Activated naive CD8-positive, alpha-beta T cell treated with anti-CD3 and anti-CD28 coated beads, Interleukin-2, amount 50 U/mL, for 24 hours (primary cell): ENCODE results near the gene RAPGEF3.

Experiments used
- ATAC-seq: fragments of 150-1000 bp; cut with Tn5 transposase; one replicate; pipeline ENCODE4 v1.10.0; 2021
- DNase-seq: peaks from one replicate; pipeline ENCODE4 v3.0.0; 2021
- H3K27ac Mint-ChIP-seq: one replicate; pipeline ENCODE4 v1.8.0; 2021; ENCODE audit warnings: mild to moderate bottlenecking, mixed read lengths
- H3K27me3 Mint-ChIP-seq: one replicate; pipeline ENCODE4 v1.8.0; 2021; ENCODE audit warnings: mixed read lengths
- H3K36me3 Mint-ChIP-seq: one replicate; pipeline ENCODE4 v1.8.0; 2021; ENCODE audit warnings: low read depth, mixed read lengths
- H3K4me1 Mint-ChIP-seq: one replicate; pipeline ENCODE4 v1.8.0; 2021; ENCODE audit warnings: mixed read lengths
- H3K4me3 Mint-ChIP-seq: one replicate; pipeline ENCODE4 v1.8.0; 2021; ENCODE audit warnings: mild to moderate bottlenecking, moderate library complexity, mixed read lengths
- H3K9me3 Mint-ChIP-seq: one replicate; pipeline ENCODE4 v1.8.0; 2021; ENCODE audit warnings: mixed read lengths

RAPGEF3 gene

DNA sequence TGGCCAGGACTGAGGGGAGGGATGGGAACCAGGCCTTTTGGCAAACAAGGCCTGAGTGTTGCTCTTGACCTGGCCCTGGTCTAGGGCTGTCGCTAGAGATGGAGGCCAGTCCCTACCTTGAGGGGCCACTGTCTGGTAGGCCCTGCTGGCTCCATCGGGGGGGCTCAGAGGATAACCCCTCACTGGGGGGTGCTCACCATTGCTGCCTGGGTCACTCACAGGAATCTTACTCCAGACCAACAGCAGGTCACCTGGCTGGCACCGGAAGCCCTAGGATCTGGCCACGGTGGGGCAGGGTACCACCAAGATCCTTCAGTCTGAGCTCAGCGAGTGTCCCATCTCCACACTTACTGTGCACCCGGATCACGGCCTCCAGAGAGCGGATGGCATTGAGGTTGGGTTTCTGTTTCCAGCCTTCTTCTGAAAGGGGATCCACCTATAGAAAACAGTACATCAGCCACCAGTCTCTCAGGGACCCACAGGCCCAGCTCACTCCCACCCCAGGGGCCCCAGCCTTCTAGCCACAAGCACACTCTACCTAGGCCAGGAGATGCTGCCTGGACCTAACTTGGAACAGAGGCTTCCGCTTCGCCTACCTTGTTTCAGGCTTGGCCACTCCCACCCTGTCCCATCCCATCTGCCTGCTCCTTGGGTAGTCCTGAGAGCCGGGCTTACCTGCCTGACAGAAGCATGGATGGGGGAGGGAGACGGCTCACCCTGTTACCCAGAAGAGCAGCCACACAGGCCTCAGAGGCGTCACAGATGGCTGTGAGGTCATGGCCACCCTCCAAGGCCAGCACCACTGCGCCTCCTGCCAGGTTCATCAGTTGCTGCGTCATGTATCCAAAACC lies 26.6 kb upstream of the RAPGEF3 start:
- Mint-ChIP-seq H3K4me1 (peaks cover 32% of the 10 kb centered on the region), H3K36me3 (peaks cover 58% of the 10 kb centered on the region), H3K27ac (peak overlapping the region; percentile 87), H3K9me3 (no peaks in the 10 kb centered on the region), H3K27me3 (no peaks in the 10 kb centered on the region), H3K4me3 (no peak overlapping the region)
- ATAC-seq: no peak
- no peak for DNase-seq

DNA sequence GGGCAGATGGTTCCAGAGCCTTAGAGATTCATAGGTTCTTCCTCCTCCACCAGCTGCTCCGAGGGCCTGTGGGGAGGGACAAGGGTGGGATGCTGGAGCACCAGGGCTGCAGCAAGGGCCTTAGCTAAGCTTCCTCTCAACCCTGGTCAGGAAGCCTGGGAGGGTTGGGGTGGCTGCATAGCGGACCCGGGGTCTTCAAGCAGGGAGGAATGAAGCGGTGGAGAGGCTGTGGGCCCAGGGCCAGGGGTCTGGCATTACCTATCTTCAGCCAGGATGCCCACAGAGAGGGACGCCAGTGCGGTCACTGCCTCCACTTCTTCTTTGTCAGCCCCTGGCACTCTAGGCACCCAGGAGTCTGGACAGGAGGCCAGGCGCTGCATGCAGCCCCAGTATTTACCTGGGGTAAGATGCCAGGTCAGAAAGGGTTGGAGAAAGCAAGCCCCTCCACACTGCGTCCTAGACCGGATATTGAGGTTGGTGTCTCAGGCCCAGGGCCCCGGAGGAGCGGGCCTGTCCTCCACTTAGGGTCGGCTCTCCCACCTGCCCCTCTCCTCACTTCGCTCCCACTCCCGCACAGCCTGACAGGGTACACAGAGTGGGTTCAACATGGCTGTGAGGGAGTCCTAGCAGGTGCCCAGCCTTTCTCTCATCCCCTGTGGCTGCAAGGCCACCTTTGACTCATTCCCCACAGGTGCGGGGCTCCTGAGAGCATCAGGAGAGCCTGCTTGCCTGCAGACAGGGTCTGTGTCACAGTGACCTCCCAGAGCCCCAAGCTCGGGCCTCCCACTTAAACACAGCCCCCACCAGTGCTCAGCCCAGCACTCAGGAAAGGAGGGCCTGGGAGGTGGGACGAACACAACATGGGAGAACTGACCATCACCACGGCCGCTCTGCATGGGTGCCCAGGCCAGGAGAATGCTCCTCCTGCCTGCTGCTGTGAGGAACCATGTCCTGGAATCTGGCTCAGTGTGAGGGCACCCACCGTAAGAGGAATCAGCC lies 25.4 kb upstream of the RAPGEF3 start:
- Mint-ChIP-seq H3K36me3 (peaks cover 52% of the 10 kb centered on the region), H3K27ac (peak overlapping the region; percentile 71), H3K4me1 (peaks cover 34% of the 10 kb centered on the region), H3K27me3 (no peaks in the 10 kb centered on the region), H3K9me3 (no peaks in the 10 kb centered on the region), H3K4me3 (no peak overlapping the region)
- DNase-seq (no peak), ATAC-seq (no peak)

DNA sequence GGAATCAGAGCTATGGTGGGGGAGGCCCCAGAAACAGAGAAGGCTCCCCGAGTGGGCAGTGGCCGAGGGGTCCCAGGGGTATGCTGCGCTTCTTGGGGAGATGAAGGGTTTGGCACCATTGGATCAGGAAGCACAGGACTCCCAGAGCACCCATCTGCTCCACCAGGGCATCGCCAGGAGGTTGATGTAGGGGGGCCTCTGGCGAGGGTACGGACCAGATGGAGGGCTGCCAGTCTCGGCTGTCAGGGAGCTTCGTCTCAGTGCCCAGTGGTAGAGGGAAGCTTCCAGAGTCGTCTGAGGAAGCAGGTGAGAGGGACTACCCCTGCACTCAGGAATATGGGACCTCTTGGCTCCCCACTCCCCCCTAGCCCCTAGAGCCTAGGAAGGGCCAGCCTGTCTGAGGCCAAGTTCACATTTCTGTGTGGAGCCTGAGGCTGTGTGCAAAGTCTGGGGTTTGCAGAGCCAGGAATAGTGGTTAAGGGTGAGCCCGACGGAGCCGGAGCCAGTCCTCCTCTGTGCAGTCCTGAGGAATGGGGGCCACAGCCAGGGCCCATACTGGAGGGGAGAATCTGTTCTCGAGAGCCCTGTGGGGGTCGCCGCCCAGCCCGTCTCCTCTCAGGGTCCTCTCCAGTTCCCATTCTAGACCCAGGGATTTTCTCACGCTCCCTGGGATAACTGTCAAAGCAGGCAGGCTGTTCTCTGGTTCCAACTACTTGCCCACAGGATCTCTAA lies 24.5 kb upstream of the RAPGEF3 start:
- no peak overlapping the region for H3K4me3 Mint-ChIP-seq
- H3K27me3 Mint-ChIP-seq: no peaks in the 10 kb centered on the region
- peaks cover 38% of the 10 kb centered on the region for H3K4me1 Mint-ChIP-seq
- no peak overlapping the region for H3K27ac Mint-ChIP-seq
- no peak for DNase-seq
- ATAC-seq: no peak
- no peaks in the 10 kb centered on the region for H3K9me3 Mint-ChIP-seq
- H3K36me3 Mint-ChIP-seq: peaks cover 43% of the 10 kb centered on the region

GRCh38 chr12:47782372-47782770 lies 23.7 kb upstream of the RAPGEF3 start:
- Mint-ChIP-seq H3K27me3 (no peaks in the 10 kb centered on the region), H3K4me1 (peaks cover 30% of the 10 kb centered on the region), H3K9me3 (no peaks in the 10 kb centered on the region), H3K36me3 (peaks cover 35% of the 10 kb centered on the region), H3K27ac (no peak overlapping the region), H3K4me3 (no peak overlapping the region)
- ATAC-seq (no peak), DNase-seq (no peak)

GRCh38 chr12:47781479-47782371 lies 23.0 kb upstream of the RAPGEF3 start:
- Mint-ChIP-seq H3K4me3 (no peak overlapping the region), H3K9me3 (no peaks in the 10 kb centered on the region), H3K27me3 (no peaks in the 10 kb centered on the region), H3K27ac (peak overlapping the region; percentile 44), H3K4me1 (peaks cover 26% of the 10 kb centered on the region), H3K36me3 (peaks cover 28% of the 10 kb centered on the region)
- DNase-seq: no peak
- no peak for ATAC-seq

DNA sequence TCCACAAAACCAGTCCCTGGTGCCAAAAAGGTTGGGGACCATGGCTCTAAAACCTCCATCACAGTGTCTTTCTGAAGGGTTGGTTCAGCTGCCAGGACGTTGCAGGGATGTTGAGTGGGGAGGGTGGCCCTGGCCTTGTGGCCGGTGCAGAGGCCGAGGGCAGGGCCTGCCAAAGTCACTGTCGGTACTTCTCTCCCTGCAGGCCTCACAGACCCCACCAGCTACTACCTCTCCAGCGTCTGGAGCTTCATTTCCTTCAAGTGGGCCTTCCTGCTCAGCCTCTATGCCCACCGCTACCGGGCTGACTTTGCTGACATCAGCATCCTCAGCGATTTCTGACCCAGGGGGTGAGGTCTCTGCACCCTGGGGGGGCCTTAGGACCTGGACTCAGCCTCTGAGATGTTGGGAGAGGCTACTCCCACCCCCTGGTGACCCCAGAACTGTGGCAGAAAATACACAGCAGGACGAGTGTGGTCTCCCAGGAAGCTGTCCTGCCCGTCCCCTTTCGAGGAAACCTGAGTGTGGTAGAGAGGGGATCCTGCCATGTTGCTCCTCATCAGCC lies 21.3 kb upstream of the RAPGEF3 start:
- H3K9me3 Mint-ChIP-seq: no peaks in the 10 kb centered on the region
- H3K4me3 Mint-ChIP-seq: no peak overlapping the region
- ATAC-seq (peak; percentile 9), DNase-seq (no peak)
- H3K36me3 Mint-ChIP-seq: peaks cover 14% of the 10 kb centered on the region
- H3K4me1 Mint-ChIP-seq: peaks cover 25% of the 10 kb centered on the region
- no peak overlapping the region for H3K27ac Mint-ChIP-seq
- H3K27me3 Mint-ChIP-seq: no peaks in the 10 kb centered on the region

DNA sequence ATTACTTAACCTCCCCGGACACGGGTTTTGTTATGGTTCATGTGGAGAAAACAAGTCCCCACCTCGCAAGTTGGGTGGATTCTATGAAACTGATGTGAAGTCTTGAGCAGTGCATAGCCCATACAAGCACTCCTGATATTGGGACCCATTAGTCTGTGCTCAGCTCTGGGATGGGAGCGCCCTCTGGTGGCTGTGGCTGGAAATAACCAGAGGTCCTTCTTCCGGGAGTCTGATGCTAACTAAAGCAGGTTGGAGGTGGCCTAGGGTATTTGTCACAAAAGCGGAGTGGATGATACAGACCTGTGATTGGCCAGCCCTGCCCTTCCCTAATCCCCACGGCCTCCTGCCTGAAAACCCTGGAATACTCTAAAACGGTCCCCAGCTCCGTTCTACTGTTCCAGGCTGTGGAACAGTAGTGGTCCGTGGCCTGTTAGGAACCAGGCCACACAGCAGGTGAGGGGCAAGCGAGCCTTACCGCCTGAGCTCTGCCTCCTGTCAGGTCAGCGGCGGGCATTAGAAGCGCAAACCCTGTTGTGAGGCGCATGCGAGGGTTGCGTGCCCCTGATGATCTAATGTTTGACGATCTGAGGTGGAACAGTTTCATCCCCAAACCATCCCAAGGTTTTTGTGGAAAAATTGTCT lies 20.7 kb upstream of the RAPGEF3 start:
- ATAC-seq: peak; percentile 80
- peak; percentile 94 for DNase-seq
- no peak overlapping the region for H3K4me3 Mint-ChIP-seq
- H3K4me1 Mint-ChIP-seq: peaks cover 30% of the 10 kb centered on the region
- H3K36me3 Mint-ChIP-seq: peaks cover 8% of the 10 kb centered on the region
- H3K9me3 Mint-ChIP-seq: no peaks in the 10 kb centered on the region
- H3K27me3 Mint-ChIP-seq: no peaks in the 10 kb centered on the region
- no peak overlapping the region for H3K27ac Mint-ChIP-seq

DNA sequence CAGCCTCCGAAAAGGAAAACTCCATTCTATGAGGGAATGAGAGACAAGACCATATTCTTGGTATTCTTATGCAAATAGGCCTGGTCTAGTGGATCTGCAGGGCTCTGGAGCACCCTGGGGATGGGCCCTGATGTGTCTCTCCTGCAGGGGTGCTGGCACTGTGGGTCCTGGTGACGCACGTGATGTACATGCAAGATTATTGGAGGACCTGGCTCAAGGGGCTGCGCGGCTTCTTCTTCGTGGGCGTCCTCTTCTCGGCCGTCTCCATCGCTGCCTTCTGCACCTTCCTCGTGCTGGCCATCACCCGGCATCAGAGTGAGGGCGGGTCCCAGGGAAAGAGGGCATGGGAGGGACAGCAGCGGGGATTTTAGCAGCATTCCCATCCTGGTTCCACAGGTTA lies 20.2 kb upstream of the RAPGEF3 start:
- peaks cover 36% of the 10 kb centered on the region for H3K4me1 Mint-ChIP-seq
- H3K36me3 Mint-ChIP-seq: peaks cover 7% of the 10 kb centered on the region
- no peaks in the 10 kb centered on the region for H3K27me3 Mint-ChIP-seq
- ATAC-seq: no peak
- H3K4me3 Mint-ChIP-seq: no peak overlapping the region
- no peak overlapping the region for H3K27ac Mint-ChIP-seq
- H3K9me3 Mint-ChIP-seq: no peaks in the 10 kb centered on the region
- no peak for DNase-seq

GRCh38 chr12:47777741-47778558 lies 19.3 kb upstream of the RAPGEF3 start:
- Mint-ChIP-seq H3K4me1 (peaks cover 39% of the 10 kb centered on the region), H3K27ac (peak overlapping the region; percentile 34), H3K9me3 (no peaks in the 10 kb centered on the region), H3K36me3 (peaks cover 5% of the 10 kb centered on the region), H3K27me3 (no peaks in the 10 kb centered on the region), H3K4me3 (no peak overlapping the region)
- no peak for DNase-seq
- no peak for ATAC-seq

GRCh38 chr12:47777151-47777550 lies 18.5 kb upstream of the RAPGEF3 start:
- Mint-ChIP-seq H3K9me3 (no peaks in the 10 kb centered on the region), H3K4me3 (no peak overlapping the region), H3K27me3 (peaks cover 2% of the 10 kb centered on the region), H3K36me3 (no peaks in the 10 kb centered on the region), H3K27ac (no peak overlapping the region), H3K4me1 (peaks cover 42% of the 10 kb centered on the region)
- ATAC-seq: no peak
- no peak for DNase-seq

GRCh38 chr12:47776471-47777143 lies 17.9 kb upstream of the RAPGEF3 start:
- Mint-ChIP-seq H3K4me3 (no peak overlapping the region), H3K9me3 (no peaks in the 10 kb centered on the region), H3K27me3 (peaks cover 2% of the 10 kb centered on the region), H3K27ac (peak overlapping the region; percentile 39), H3K36me3 (no peaks in the 10 kb centered on the region), H3K4me1 (peaks cover 42% of the 10 kb centered on the region)
- no peak for DNase-seq
- ATAC-seq: no peak
